Muscle of leg (tissue), 16 donors: ENCODE measurements around the gene OR4K17. TPM values are rescaled to one million over a fixed set of nuclear protein-coding genes. Genes with fewer than 3 reads are reported as not detected.
"Not testable (repeated sequence)": the region's sequence is repeated elsewhere in the genome, so short reads cannot be mapped to it uniquely, and the experiment has no call there.

Source experiments
- DNase-seq: peaks from one replicate; pipeline ENCODE4 v3.0.0; 2013
- H3K27ac ChIP-seq: one replicate; pipeline ENCODE4 v1.5.1; 2013; ENCODE audit warnings: mild to moderate bottlenecking, low read length, control low read depth
- H3K27me3 ChIP-seq: one replicate; pipeline ENCODE4 v1.6.1; 2013; ENCODE audit warnings: low read length; ENCODE audit not compliant: control insufficient read depth, insufficient read depth
- H3K36me3 ChIP-seq: one replicate; pipeline ENCODE4 v1.6.1; 2013; ENCODE audit warnings: low read length; ENCODE audit not compliant: control insufficient read depth, insufficient read depth
- H3K4me1 ChIP-seq: one replicate; pipeline ENCODE4 v1.6.1; 2013; ENCODE audit warnings: low read length; ENCODE audit not compliant: control insufficient read depth, insufficient read depth
- H3K4me3 ChIP-seq: one replicate; pipeline ENCODE4 v1.5.1; 2013; ENCODE audit warnings: low read length, control low read depth
- H3K9me3 ChIP-seq: replicated peaks from 2 replicates; pipeline ENCODE4 v1.6.1; 2013; ENCODE audit warnings: low read depth, low read length; ENCODE audit not compliant: control insufficient read depth
- WGBS: methylation state at CpG from one replicate; pipeline ENCODE4 v1.1.5; 2013; ENCODE audit warnings: missing lambda C conversion rate; ENCODE audit not compliant: insufficient coverage; 5-methylcytosine and 5-hydroxymethylcytosine counted together
- long read RNA-seq, 11 donors: transcript quantifications; one replicate each; lab custom pipeline, GENCODE V29; 2026
- polyA plus RNA-seq, 8 donors: library from polyadenylated mRNA; unstranded; fragments of 120-200 nt; gene quantifications; one replicate each; pipeline versions ENCODE4 v1.2.1 to v1.2.3, GENCODE V29; 2013; ENCODE audit warnings: inconsistent platforms in 1 of 8, low replicate concordance in 1 of 8; ENCODE audit not compliant: insufficient read length in 8 of 8, insufficient read depth in 1 of 8
- total RNA-seq: library from RNA; stranded (reverse); fragments of 120-200 nt; gene quantifications from one replicate; pipeline ENCODE4 v1.2.4, GENCODE V29; 2013

OR4K17 gene, protein sequence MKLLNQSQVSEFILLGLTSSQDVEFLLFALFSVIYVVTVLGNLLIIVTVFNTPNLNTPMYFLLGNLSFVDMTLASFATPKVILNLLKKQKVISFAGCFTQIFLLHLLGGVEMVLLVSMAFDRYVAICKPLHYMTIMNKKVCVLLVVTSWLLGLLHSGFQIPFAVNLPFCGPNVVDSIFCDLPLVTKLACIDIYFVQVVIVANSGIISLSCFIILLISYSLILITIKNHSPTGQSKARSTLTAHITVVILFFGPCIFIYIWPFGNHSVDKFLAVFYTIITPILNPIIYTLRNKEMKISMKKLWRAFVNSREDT
- total RNA-seq (not detected), polyA plus RNA-seq (under 1 TPM in 5 of 8 donors, not detected in 3; 0.03 to 0.13 (median 0.05) TPM)
- long read RNA-seq, donor 1, result 0 reads
- long read RNA-seq, donor 2, result 0 reads
- long read RNA-seq, donor 3, result 0 reads
- long read RNA-seq, donor 4, result 0 reads
- long read RNA-seq, donor 5, result 0 reads
- long read RNA-seq, donor 6, result 0 reads
- long read RNA-seq, donor 7, result 0 reads
- long read RNA-seq, donor 8, result 0 reads
- long read RNA-seq, donor 9, result 0 reads
- long read RNA-seq, donor 10, result 0 reads
- long read RNA-seq, donor 11, result 0 reads

DNA sequence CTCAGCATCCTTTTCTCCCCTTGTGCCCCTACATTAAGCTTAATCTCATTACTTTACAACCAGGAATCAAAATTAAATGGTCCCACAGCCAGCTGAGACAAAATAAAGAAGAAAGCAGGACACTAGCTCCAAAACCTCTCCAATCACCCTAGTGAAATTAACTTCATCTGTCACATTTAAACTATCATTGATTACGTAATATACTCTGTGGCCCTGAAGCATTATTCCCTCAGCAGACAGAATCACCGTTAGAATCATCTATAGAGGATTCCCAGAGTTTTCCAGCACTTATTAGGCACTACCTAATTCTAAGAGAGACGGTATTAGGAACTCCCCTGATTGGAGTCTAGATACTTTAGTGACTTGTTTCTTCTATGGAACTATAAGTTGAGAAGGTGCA, at the start of gene OR4K17:
TSS of gene OR4K17 (plus strand) at position 302 of the 400 bp plus-strand sequence. CDS start 6,761 bp downstream, outside the sequence.
- Histone ChIP-seq H3K36me3 (no peaks in the 10 kb centered on the region), H3K27me3 (no peaks in the 10 kb centered on the region), H3K4me3 (no peak within 1 kb of the TSS), H3K4me1 (no peaks in the 10 kb centered on the region), H3K9me3 (peaks cover 15% of the 10 kb centered on the region), H3K27ac (no peak within 1 kb of the TSS)
- WGBS, result 28% methylated on average over 2 of the region's 3 CpGs
- no peak for DNase-seq

DNA sequence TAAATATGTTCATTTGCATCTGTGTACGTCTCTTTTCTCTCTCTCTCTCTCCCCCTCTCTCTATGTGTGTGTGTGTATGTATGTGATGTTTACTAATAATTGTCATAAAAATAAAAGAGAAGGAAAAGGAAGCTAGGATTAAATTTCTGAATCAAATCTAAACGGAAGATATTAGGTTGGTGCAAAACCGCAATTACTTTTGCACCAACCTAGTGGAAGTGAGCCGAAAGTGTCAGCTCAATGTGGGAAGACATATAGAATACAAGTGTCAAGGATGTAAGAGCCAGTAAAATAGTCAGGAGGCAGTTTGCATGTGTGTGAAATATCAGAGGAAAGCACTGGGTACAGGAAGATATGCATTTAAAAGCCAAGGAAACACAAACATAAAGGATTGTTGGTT, 18.5 kb upstream of the OR4K17 start:
- H3K27me3 ChIP-seq, result no peaks in the 10 kb centered on the region
- no peak overlapping the region for H3K4me3 ChIP-seq
- H3K9me3 ChIP-seq, result peaks cover 6% of the 10 kb centered on the region
- no peak overlapping the region for H3K27ac ChIP-seq
- no peak for DNase-seq
- H3K4me1 ChIP-seq, result no peaks in the 10 kb centered on the region
- H3K36me3 ChIP-seq, result no peaks in the 10 kb centered on the region
- 66% methylated on average over 3 of the region's 4 CpGs for WGBS

DNA sequence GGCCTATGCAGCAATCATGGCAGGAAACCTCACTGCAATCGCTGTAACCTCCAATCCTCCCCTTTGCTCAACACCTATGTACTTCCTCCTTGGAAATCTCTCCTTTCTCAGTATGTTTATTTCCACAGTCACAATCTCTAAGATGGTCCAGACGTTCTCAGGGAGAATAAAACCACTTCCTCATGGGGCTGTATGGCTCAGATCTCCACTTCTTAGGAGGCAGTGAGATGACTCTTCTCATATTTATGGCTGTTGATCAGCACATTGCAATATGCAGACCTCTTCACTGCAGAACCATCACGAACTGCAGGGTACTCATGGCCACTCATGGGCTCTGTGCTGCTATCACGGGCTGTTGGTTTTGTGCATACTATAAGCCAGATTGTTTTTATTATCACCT, 17.1 kb upstream of the OR4K17 start:
- Histone ChIP-seq H3K36me3 (no peaks in the 10 kb centered on the region), H3K9me3 (peaks cover 6% of the 10 kb centered on the region), H3K27ac (no peak overlapping the region), H3K4me1 (no peaks in the 10 kb centered on the region), H3K4me3 (no peak overlapping the region), H3K27me3 (no peaks in the 10 kb centered on the region)
- no peak for DNase-seq
- WGBS, result 67% methylated on average over 1 of the region's 4 CpGs

DNA sequence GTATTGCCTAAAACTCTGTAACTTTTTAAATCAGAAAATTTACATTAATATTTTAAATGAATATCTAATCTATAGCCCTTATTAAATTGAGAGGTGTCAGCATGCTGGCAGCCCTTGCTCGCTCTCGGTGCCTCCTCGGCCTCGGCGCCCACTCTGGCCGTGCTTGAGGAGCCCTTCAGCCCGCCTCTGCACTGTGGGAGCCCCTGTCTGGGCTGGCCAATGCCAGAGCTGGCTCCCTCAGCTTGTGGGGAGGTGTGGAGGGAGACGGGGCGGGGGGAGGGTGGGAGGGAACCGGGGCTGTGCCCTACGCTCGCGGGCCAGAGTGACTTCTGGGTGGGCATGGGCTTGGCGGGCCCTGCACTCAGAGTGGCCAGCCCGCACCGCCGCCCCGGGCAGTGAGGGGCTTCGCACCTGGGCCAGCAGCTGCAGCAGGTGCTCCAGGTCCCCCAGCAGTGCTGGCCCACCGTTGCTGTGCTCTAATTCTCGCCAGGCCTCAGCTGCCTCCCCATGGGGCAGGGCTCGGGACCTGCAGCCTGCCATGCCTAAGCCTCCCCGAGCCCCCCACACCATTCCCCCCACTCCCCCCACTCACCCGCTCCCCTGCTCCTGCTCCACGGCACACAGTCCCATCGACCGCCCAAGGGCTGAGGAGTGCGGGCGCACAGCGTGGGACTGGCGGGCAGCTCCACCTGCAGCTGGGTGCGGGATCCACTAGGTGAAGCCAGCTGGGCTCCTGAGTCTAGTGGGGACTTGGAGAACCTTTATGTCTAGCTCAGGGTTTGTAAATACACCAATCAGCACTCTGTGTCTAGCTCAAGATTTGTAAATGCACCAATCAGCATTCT, 11.4 kb upstream of the OR4K17 start:
- not testable (repeated sequence) for H3K9me3 ChIP-seq, DNase-seq, H3K36me3 ChIP-seq, H3K27me3 ChIP-seq, H3K27ac ChIP-seq, H3K4me3 ChIP-seq, H3K4me1 ChIP-seq
- 88% methylated on average over 13 of the region's 32 CpGs for WGBS

DNA sequence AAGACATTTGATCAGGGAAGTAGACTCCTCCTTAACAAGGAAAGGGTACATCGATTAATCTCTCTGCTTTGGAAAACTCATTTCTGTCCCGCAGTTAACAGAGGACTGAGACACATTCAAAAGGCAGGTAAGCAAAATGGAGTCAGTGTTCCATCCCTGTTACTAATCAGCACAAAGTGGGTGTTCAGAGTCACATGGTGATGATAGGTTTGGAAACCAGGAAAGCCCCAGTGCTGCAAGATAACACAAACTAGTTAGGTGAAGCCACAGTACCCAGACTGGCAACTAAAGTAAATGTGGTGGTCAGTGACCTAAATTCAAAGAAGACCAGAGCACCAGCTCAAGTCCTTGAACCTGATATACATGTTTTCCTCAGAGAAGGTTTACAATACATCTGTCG, 1.8 kb downstream of the OR4K17 start:
- H3K36me3 ChIP-seq, result no peaks in the 10 kb centered on the region
- no peak for DNase-seq
- no peak overlapping the region for H3K4me3 ChIP-seq
- H3K27ac ChIP-seq, result no peak overlapping the region
- H3K4me1 ChIP-seq, result no peaks in the 10 kb centered on the region
- H3K9me3 ChIP-seq, result peaks cover 18% of the 10 kb centered on the region
- no peaks in the 10 kb centered on the region for H3K27me3 ChIP-seq
- no CpG with 5 or more reads among the region's 3 CpGs for WGBS

DNA sequence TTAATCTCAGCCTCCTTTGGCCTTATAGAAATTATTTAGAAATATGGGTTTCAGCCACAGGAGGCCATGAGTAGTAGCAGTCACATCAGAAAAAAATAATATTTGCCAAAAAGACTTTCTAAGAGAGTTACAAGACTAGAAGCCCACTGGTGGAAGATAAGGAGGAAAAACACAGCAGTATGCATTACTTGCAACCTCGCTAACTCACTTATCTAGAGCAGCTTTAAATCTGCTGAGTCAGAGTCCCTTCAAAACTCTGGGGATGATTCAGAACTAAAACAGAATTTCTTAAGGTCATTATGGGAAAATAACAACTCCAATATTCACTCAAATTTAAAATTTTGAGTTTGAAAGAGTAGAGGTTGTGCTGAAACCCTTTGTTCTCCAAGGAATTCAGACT, 6.2 kb downstream of the OR4K17 start:
- peaks cover 32% of the 10 kb centered on the region for H3K9me3 ChIP-seq
- no peaks in the 10 kb centered on the region for H3K27me3 ChIP-seq
- H3K4me3 ChIP-seq, result no peak overlapping the region
- H3K36me3 ChIP-seq, result no peaks in the 10 kb centered on the region
- no CpG with 5 or more reads among the region's 1 CpG for WGBS
- no peaks in the 10 kb centered on the region for H3K4me1 ChIP-seq
- H3K27ac ChIP-seq, result no peak overlapping the region
- DNase-seq, result no peak

DNA sequence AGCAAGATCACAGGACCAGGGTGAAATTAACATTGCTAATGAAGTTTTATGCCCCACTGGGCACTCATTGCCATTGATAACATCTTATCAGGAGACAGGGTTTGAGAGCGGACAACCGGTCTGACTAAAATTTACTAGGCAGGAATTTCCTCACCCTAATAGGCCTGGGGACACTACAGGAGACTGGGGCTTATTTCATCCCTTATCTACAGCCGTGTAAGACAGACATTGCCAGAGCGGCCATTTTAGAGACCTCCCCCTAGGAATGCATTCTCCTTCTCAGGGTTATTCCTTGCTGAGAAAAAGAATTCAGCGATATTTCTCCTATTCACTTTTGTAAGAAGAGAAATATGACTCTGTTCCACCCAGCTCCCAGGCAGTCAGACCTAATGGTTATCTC, 8.3 kb downstream of the OR4K17 start:
- peaks cover 28% of the 10 kb centered on the region for H3K9me3 ChIP-seq
- WGBS, result 94% methylated on average over 5 of the region's 5 CpGs

DNA sequence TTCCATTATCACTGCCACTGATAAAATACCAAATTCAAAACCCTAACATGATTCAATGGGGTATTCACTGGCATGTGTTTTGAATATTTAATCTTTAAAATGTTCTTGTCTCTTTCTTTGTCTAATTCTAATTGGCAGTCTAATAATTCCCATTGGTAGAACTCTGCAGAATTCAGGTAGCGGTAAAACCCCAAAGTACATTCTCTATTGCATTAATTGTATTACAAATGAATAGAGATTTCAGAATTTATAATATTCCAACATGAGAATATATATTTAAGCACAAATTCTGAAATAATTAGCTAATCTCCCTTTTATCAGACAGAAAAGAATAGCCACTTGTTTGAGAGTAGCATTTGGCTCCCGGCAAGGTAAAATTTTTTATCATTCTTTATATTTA, 28.0 kb downstream of the OR4K17 start, which contains the start of gene OR4N5:
TSS of gene OR4N5 (plus strand) at position 301 of the 400 bp plus-strand sequence. CDS start 4,916 bp downstream, outside the sequence.
- no CpG with 5 or more reads among the region's 2 CpGs for WGBS
- Histone ChIP-seq H3K36me3 (no peaks in the 10 kb centered on the region), H3K27me3 (no peaks in the 10 kb centered on the region), H3K4me1 (no peaks in the 10 kb centered on the region), H3K4me3 (no peak within 1 kb of the TSS), H3K9me3 (peaks cover 13% of the 10 kb centered on the region), H3K27ac (no peak within 1 kb of the TSS)
- no peak for DNase-seq

More for the DNA sequence above, 8.3 kb downstream of the OR4K17 start:
- Histone ChIP-seq H3K27me3 (no peaks in the 10 kb centered on the region), H3K27ac (no peak overlapping the region), H3K4me3 (no peak overlapping the region), H3K36me3 (no peaks in the 10 kb centered on the region), H3K4me1 (no peaks in the 10 kb centered on the region)
- DNase-seq, result no peak

DNA sequence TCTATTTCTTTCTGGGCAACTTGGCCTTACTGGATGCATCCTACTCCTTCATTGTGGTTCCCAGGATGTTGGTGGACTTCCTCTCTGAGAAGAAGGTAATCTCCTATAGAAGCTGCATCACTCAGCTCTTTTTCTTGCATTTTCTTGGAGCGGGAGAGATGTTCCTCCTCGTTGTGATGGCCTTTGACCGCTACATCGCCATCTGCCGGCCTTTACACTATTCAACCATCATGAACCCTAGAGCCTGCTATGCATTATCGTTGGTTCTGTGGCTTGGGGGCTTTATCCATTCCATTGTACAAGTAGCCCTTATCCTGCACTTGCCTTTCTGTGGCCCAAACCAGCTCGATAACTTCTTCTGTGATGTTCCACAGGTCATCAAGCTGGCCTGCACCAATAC, 33.4 kb downstream of the OR4K17 start:
- no peak overlapping the region for H3K4me3 ChIP-seq
- peaks cover 10% of the 10 kb centered on the region for H3K9me3 ChIP-seq
- no peak for DNase-seq
- no peaks in the 10 kb centered on the region for H3K36me3 ChIP-seq
- H3K4me1 ChIP-seq, result no peaks in the 10 kb centered on the region
- H3K27ac ChIP-seq, result no peak overlapping the region
- H3K27me3 ChIP-seq, result no peaks in the 10 kb centered on the region
- 27% methylated on average over 5 of the region's 7 CpGs for WGBS

DNA sequence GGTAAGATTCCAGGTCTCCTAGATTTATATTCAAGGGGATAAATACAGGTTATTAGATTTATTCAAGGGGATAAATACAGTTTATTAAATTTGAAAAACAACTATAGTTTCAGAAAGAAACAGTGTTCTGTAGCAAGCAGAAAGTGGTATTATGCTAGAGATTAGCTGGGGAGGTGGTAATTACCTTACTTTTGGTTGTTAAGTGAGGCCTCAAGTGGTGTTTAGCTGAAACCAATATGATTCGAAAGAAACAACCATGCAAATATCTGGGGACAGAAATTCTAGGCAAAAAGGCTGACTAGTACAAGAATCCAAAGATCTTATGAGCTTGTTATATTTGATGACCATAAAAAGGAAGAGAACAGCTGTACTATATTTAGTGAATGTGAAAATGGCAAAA, 34.3 kb downstream of the OR4K17 start:
- Histone ChIP-seq H3K4me3 (no peak overlapping the region), H3K4me1 (no peaks in the 10 kb centered on the region), H3K27me3 (no peaks in the 10 kb centered on the region), H3K27ac (no peak overlapping the region), H3K36me3 (no peaks in the 10 kb centered on the region), H3K9me3 (peaks cover 15% of the 10 kb centered on the region)
- DNase-seq, result no peak
- no CpG with 5 or more reads among the region's 1 CpG for WGBS
